NCI-H1417 treated with DMSO at 0.1 percent for 48 hours (cell line): ENCODE results near the gene HTRA3.

Experiments used
- DNase-seq: peaks from one replicate; lab custom pipeline; 2025; lab: John Stamatoyannopoulos, UW

The HTRA3 gene

GRCh38 chr4:8280158-8280875, 10.8 kb downstream of the HTRA3 start:
- DNase-seq = no peak

GRCh38 chr4:8280876-8281440, 11.4 kb downstream of the HTRA3 start:
- DNase-seq = no peak

- DNase-seq = no peak
These were observed 12.1 kb downstream of the HTRA3 start for GRCh38 chr4:8281519-8282133.

GRCh38 chr4:8282134-8282641, 12.6 kb downstream of the HTRA3 start:
- no peak for DNase-seq

- no peak for DNase-seq
These were observed 13.2 kb downstream of the HTRA3 start for GRCh38 chr4:8282742-8283141.

- DNase-seq = no peak
These were observed 13.6 kb downstream of the HTRA3 start for GRCh38 chr4:8283161-8283560.

GRCh38 chr4:8283631-8284121, 14.1 kb downstream of the HTRA3 start:
- DNase-seq = no peak

GRCh38 chr4:8284391-8284790, 14.8 kb downstream of the HTRA3 start:
- DNase-seq = no peak

- no peak for DNase-seq
These were observed 15.8 kb downstream of the HTRA3 start for GRCh38 chr4:8285143-8285975.

- DNase-seq = no peak
These were observed 16.6 kb downstream of the HTRA3 start for GRCh38 chr4:8285976-8286718.

GRCh38 chr4:8286719-8287342, 17.3 kb downstream of the HTRA3 start:
- DNase-seq = no peak

- DNase-seq = no peak
These were observed 18.1 kb downstream of the HTRA3 start for GRCh38 chr4:8287343-8288280.

- no peak for DNase-seq
These were observed 19.7 kb downstream of the HTRA3 start for GRCh38 chr4:8289151-8289750.

GRCh38 chr4:8289956-8290700, 20.6 kb downstream of the HTRA3 start:
- no peak for DNase-seq

GRCh38 chr4:8290701-8290970, 21.1 kb downstream of the HTRA3 start:
- DNase-seq = no peak

- no peak for DNase-seq
These were observed 21.6 kb downstream of the HTRA3 start for GRCh38 chr4:8291036-8291682.

- DNase-seq = no peak
These were observed 22.3 kb downstream of the HTRA3 start for GRCh38 chr4:8291701-8292477.
